Suprapubic skin (tissue), 4 donors: ENCODE data around the gene TDP1.

Experiments
- EP300 ChIP-seq: sonication (generic); formaldehyde crosslinking; IDR thresholded peaks from one replicate; pipeline ENCODE4 v1.6.1; 2017; ENCODE audit warnings: antibody characterized with exemption
- POLR2A ChIP-seq, 2 donors: fragments of 450-650 bp; IDR thresholded peaks; one replicate each; pipeline ENCODE4 v1.6.1; 2017; ENCODE audit warnings: antibody characterized with exemption in 2 of 2, mild to moderate bottlenecking in 2 of 2, moderate library complexity in 2 of 2
- POLR2AphosphoS5 ChIP-seq, 3 donors: sonication (generic); formaldehyde crosslinking; IDR thresholded peaks; one replicate each; pipeline ENCODE4 v1.6.1; 2017; ENCODE audit warnings: antibody characterized with exemption in 3 of 3
- TF ChIP-seq, protein P1 (sequence below), 2 donors: fragments of 200-600 bp in 1 of 2; fragments of 450-650 bp in 1 of 2; sonication (generic) in 1 of 2; IDR thresholded peaks; one replicate each; pipeline ENCODE4 v1.5.1; 2016 to 2019; ENCODE audit warnings: antibody characterized with exemption in 2 of 2, mild to moderate bottlenecking in 1 of 2, moderate library complexity in 1 of 2

DNA sequence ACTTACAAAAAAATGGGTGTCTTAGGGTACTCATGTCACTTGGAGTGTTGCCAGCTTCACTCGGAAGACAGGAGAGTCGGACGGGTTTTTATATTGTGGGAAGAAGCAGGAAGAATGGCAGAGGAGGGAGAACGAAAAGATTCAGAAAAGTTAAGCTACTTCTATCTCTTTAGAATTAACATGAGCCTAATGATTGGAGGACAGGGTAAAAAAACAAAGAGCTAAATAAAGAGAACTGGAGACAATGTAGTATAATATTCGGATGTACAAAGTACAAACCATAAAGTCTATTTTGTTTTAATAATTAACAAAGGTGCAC, 45.1 kb upstream of the TDP1 start:
- TF ChIP-seq, protein P1, sequence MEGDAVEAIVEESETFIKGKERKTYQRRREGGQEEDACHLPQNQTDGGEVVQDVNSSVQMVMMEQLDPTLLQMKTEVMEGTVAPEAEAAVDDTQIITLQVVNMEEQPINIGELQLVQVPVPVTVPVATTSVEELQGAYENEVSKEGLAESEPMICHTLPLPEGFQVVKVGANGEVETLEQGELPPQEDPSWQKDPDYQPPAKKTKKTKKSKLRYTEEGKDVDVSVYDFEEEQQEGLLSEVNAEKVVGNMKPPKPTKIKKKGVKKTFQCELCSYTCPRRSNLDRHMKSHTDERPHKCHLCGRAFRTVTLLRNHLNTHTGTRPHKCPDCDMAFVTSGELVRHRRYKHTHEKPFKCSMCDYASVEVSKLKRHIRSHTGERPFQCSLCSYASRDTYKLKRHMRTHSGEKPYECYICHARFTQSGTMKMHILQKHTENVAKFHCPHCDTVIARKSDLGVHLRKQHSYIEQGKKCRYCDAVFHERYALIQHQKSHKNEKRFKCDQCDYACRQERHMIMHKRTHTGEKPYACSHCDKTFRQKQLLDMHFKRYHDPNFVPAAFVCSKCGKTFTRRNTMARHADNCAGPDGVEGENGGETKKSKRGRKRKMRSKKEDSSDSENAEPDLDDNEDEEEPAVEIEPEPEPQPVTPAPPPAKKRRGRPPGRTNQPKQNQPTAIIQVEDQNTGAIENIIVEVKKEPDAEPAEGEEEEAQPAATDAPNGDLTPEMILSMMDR (IDR thresholded peaks at IDR 0.05): no peak
- TF ChIP-seq POLR2A (IDR thresholded peaks at IDR 0.05): no peak
- TF ChIP-seq EP300: no peak
- no peak for TF ChIP-seq POLR2AphosphoS5 (IDR thresholded peaks at IDR 0.05)
